B cell (primary cell): ENCODE results near the gene SLC9C2. TPM values are rescaled to one million over a fixed set of nuclear protein-coding genes. Genes with fewer than 3 reads are reported as not detected.

Experiments used
- ATAC-seq: fragments of 200-7000 bp; cut with Tn5 transposase; one replicate; pipeline ENCODE4 v1.10.0; 2021; ENCODE audit warnings: low read depth, mild to moderate bottlenecking, moderate number of reproducible peaks, moderate library complexity
- CTCF ChIA-PET: fragments of 350-600 bp; sonication (Branson Sonifier 250); formaldehyde crosslinking; loops from one replicate; lab custom pipeline; 2021; ENCODE audit warnings: antibody characterized with exemption, inconsistent platforms; lab: Charles Lee
- POLR2A ChIA-PET: fragments of 350-600 bp; sonication (Branson Sonifier 250); formaldehyde crosslinking; loops from one replicate; lab custom pipeline; 2021; ENCODE audit warnings: antibody characterized with exemption; lab: Charles Lee
- DNase-seq: peaks from one replicate; pipeline ENCODE4 v3.0.0; 2013
- H2AFZ ChIP-seq: 2 replicates; pipeline ENCODE4 v1.6.1; 2012; ENCODE audit warnings: mild to moderate bottlenecking, low read depth, low read length; ENCODE audit not compliant: insufficient read depth, poor library complexity, severe bottlenecking
- H3K27ac ChIP-seq, 2 donors: 1 replicate in 1 of 2; 2 replicates in 1 of 2; pipeline ENCODE4 v1.5.1; 2012 to 2013; ENCODE audit warnings: low read length in 2 of 2, mild to moderate bottlenecking in 2 of 2, moderate library complexity in 1 of 2
- H3K27me3 ChIP-seq, 4 experiments: fragments of 200-600 bp in 1 of 4; sonication (generic) in 1 of 4; replicated peaks in 1 of 4; 1 replicate in 2 of 4; 2 replicates in 2 of 4; pipeline versions ENCODE4 v1.6.1 to v1.7.0; 2013 to 2016; ENCODE audit warnings: low read length in 3 of 4, mild to moderate bottlenecking in 2 of 4, mixed read lengths in 1 of 4, moderate library complexity in 1 of 4; ENCODE audit not compliant: insufficient read depth in 4 of 4, control insufficient read depth in 3 of 4; ENCODE audit errors: control extremely low read depth in 1 of 4
- H3K36me3 ChIP-seq, 2 experiments: replicated peaks in 1 of 2; 1 replicate in 1 of 2; 2 replicates in 1 of 2; pipeline versions ENCODE4 v1.6.1 to v1.7.1; 2013; ENCODE audit warnings: low read length in 1 of 2; ENCODE audit not compliant: insufficient read depth in 2 of 2, control insufficient read depth in 1 of 2; ENCODE audit errors: control extremely low read depth in 1 of 2, extremely low read depth in 1 of 2
- H3K4me1 ChIP-seq, 2 donors: fragments of 200-600 bp in 1 of 2; sonication (generic) in 1 of 2; 1 replicate in 1 of 2; 2 replicates in 1 of 2; pipeline versions ENCODE4 v1.5.1 to v1.6.1; 2013 to 2017; ENCODE audit warnings: low read length in 2 of 2; ENCODE audit not compliant: control insufficient read depth in 2 of 2, insufficient read depth in 2 of 2
- H3K4me2 ChIP-seq: replicated peaks from 2 replicates; pipeline ENCODE3; 2012; ENCODE audit warnings: mild to moderate bottlenecking, low read depth, low read length; ENCODE audit not compliant: poor library complexity, severe bottlenecking
- H3K4me3 ChIP-seq, 5 experiments: fragments of 200-600 bp in 1 of 5; sonication (generic) in 1 of 5; 1 replicate in 3 of 5; 2 replicates in 2 of 5; pipeline versions ENCODE4 v1.5.1 to v1.7.0; 2011 to 2016; ENCODE audit warnings: low read length in 4 of 5, mild to moderate bottlenecking in 4 of 5, low read depth in 2 of 5, control low read depth in 1 of 5, moderate library complexity in 1 of 5; ENCODE audit not compliant: insufficient read depth in 1 of 5; ENCODE audit errors: control extremely low read depth in 1 of 5, extremely low read depth in 1 of 5
- H3K79me2 ChIP-seq: fragments of 200-600 bp; sonication (generic); one replicate; pipeline ENCODE4 v1.6.0; 2016; ENCODE audit warnings: low read length; ENCODE audit not compliant: control insufficient read depth, insufficient read depth
- H3K9ac ChIP-seq: fragments of 200-600 bp; sonication (generic); 2 replicates; pipeline ENCODE4 v1.6.1; 2017; ENCODE audit warnings: mild to moderate bottlenecking, low read length, moderate library complexity
- H3K9me3 ChIP-seq, 3 donors: one replicate each; pipeline versions ENCODE4 v1.6.1 to v1.7.1; 2013; ENCODE audit warnings: low read length in 2 of 3; ENCODE audit not compliant: control insufficient read depth in 2 of 3, insufficient read depth in 1 of 3; ENCODE audit errors: control extremely low read depth in 1 of 3
- H4K20me1 ChIP-seq: 2 replicates; pipeline ENCODE4 v1.6.0; 2012; ENCODE audit warnings: mild to moderate bottlenecking, low read length; ENCODE audit not compliant: insufficient read depth, control insufficient read depth, poor library complexity, severe bottlenecking
- H3K27ac Mint-ChIP-seq: one replicate; pipeline ENCODE4 v1.8.0; 2021; ENCODE audit warnings: mixed read lengths
- H3K27me3 Mint-ChIP-seq: one replicate; pipeline ENCODE4 v1.8.0; 2021; ENCODE audit warnings: mixed read lengths
- H3K4me1 Mint-ChIP-seq: one replicate; pipeline ENCODE4 v1.8.0; 2021; ENCODE audit warnings: mixed read lengths
- H3K4me3 Mint-ChIP-seq: one replicate; pipeline ENCODE4 v1.8.0; 2021; ENCODE audit warnings: mixed read lengths
- H3K9me3 Mint-ChIP-seq: one replicate; pipeline ENCODE4 v1.8.0; 2022; ENCODE audit warnings: mixed read lengths; ENCODE audit not compliant: insufficient read depth
- CTCF ChIP-seq: fragments of 200-600 bp; IDR thresholded peaks from one replicate; pipeline ENCODE4 v1.8.0; 2022; ENCODE audit warnings: antibody characterized with exemption, mild to moderate bottlenecking
- EZH2 ChIP-seq: IDR thresholded peaks from 2 replicates; pipeline ENCODE4 v1.6.1; 2012; ENCODE audit warnings: borderline replicate concordance, low read depth, mild to moderate bottlenecking, moderate library complexity, low read length; ENCODE audit not compliant: insufficient read depth, poor library complexity, severe bottlenecking
- WGBS: methylation state at CpG from one replicate; pipeline ENCODE4 v1.1.5; 2013; ENCODE audit warnings: missing lambda C conversion rate; ENCODE audit not compliant: insufficient coverage; 5-methylcytosine and 5-hydroxymethylcytosine counted together
- intact Hi-C: fragments of 100-400 bp; cut with micrococcal nuclease; formaldehyde crosslinking; loops from one replicate; pipeline ENCODE4 v1.10.0; 2022
- polyA plus RNA-seq: library from polyadenylated mRNA; depleted of rRNA; stranded (reverse); fragments of >200 nt; gene quantifications from 2 replicates; pipeline ENCODE4 v1.2.3, GENCODE V29; 2012
- total RNA-seq, 2 donors: library from RNA; stranded (reverse); fragments of 120-200 nt in 1 of 2; gene quantifications; 1 replicate in 1 of 2; 2 replicates in 1 of 2; pipeline versions ENCODE4 v1.2.3 to v1.2.4, GENCODE V29; 2013 to 2022

Gene SLC9C2
- total and polyA plus RNA-seq, 2 donors (not counting 1 experiment from before 2014, with no cell fraction given): not detected

- TF ChIP-seq EZH2 (no peak), CTCF (no peak)
- Histone ChIP-seq H4K20me1 (no peaks in the 10 kb centered on the region), H3K9me3 (peaks cover 0 to 1% (median 0%) of the 10 kb centered on the region in 3 donors), H3K9ac (no peak overlapping the region), H2AFZ (no peak overlapping the region), H3K79me2 (no peaks in the 10 kb centered on the region), H3K36me3 (no peaks in the 10 kb centered on the region), H3K4me2 (no peak overlapping the region), H3K27ac (no peak overlapping the region), H3K27me3 (no peaks in the 10 kb centered on the region), H3K4me3 (no peak overlapping the region), H3K4me1 (no peaks in the 10 kb centered on the region)
- CTCF ChIA-PET: no interaction called here
- ATAC-seq: no peak
- H3K27me3 Mint-ChIP-seq: no peaks in the 10 kb centered on the region
- H3K9me3 Mint-ChIP-seq: no peaks in the 10 kb centered on the region
- no peak for DNase-seq
- H3K4me1 Mint-ChIP-seq: no peaks in the 10 kb centered on the region
- POLR2A ChIA-PET: no interaction called here
- no CpG with 5 or more reads among the region's 3 CpGs for WGBS
- intact Hi-C loops: no loop called here
- H3K4me3 Mint-ChIP-seq: no peak overlapping the region
- no peak overlapping the region for H3K27ac Mint-ChIP-seq
Observed at GRCh38 chr1:173527151-173527826, 75.6 kb downstream of the SLC9C2 start.

GRCh38 chr1:173525926-173526325 is 76.9 kb downstream of the SLC9C2 start:
- no peak for ATAC-seq
- Histone ChIP-seq H3K36me3 (no peaks in the 10 kb centered on the region), H3K9ac (no peak overlapping the region), H3K27ac (no peak overlapping the region), H3K27me3 (no peaks in the 10 kb centered on the region), H3K4me1 (no peaks in the 10 kb centered on the region), H3K4me3 (no peak overlapping the region), H3K9me3 (peaks cover 0 to 1% (median 0%) of the 10 kb centered on the region in 3 donors), H4K20me1 (no peaks in the 10 kb centered on the region), H3K4me2 (no peak overlapping the region), H3K79me2 (no peaks in the 10 kb centered on the region), H2AFZ (no peak overlapping the region)
- 77% methylated on average over 1 of the region's 1 CpG for WGBS
- TF ChIP-seq EZH2: no peak
- ChIA-PET CTCF (no interaction called here), POLR2A (no interaction called here)
- Mint-ChIP-seq H3K27me3 (no peaks in the 10 kb centered on the region), H3K4me3 (no peak overlapping the region), H3K9me3 (no peaks in the 10 kb centered on the region), H3K4me1 (no peaks in the 10 kb centered on the region), H3K27ac (no peak overlapping the region)
- no peak for DNase-seq
- intact Hi-C loops: no loop called here
